ENCODE measurements around the gene S100A14.

Gene S100A14

GRCh38 chr1:153566414-153567371 is 49.4 kb downstream of the S100A14 start:
- Histone ChIP-seq H3K9ac (ENCODE audit: low read length) (peak overlapping the region; percentile 29; the same call in 1 of the 2 replicates), H4K20me1 (ENCODE audit: insufficient read depth, low read length) (no peaks in the 10 kb centered on the region), H2AFZ (ENCODE audit: low read depth, low read length) (peak overlapping the region; percentile 77), H3K9me3 (ENCODE audit: insufficient read depth, low read length) (no peaks in the 10 kb centered on the region), H3K4me1 (ENCODE audit: low read length) (peaks cover 37% of the 10 kb centered on the region), H3K36me3 (replicated peaks; ENCODE audit: low read depth, low read length) (no peaks in the 10 kb centered on the region), H3K79me2 (ENCODE audit: low read length) (no peaks in the 10 kb centered on the region), H3K27me3 (ENCODE audit: low read depth, low read length) (0 out of 2 replicates have a peak, but pooled peaks cover 5% of the 10 kb centered on the region), H3K4me3 (ENCODE audit: low read length) (no peak overlapping the region), H3K4me2 (ENCODE audit: low read length) (peak overlapping the region; percentile 39), H3K27ac (ENCODE audit: low read length) (peak overlapping the region; percentile 30)
- TF ChIP-seq, protein P1, sequence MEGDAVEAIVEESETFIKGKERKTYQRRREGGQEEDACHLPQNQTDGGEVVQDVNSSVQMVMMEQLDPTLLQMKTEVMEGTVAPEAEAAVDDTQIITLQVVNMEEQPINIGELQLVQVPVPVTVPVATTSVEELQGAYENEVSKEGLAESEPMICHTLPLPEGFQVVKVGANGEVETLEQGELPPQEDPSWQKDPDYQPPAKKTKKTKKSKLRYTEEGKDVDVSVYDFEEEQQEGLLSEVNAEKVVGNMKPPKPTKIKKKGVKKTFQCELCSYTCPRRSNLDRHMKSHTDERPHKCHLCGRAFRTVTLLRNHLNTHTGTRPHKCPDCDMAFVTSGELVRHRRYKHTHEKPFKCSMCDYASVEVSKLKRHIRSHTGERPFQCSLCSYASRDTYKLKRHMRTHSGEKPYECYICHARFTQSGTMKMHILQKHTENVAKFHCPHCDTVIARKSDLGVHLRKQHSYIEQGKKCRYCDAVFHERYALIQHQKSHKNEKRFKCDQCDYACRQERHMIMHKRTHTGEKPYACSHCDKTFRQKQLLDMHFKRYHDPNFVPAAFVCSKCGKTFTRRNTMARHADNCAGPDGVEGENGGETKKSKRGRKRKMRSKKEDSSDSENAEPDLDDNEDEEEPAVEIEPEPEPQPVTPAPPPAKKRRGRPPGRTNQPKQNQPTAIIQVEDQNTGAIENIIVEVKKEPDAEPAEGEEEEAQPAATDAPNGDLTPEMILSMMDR (IDR thresholded peaks at IDR 0.05; ENCODE audit: low read depth, low read length) = no peak
- no peak for TF ChIP-seq EZH2phosphoT487 (IDR thresholded peaks at IDR 0.05; ENCODE audit: low read depth)

DNA sequence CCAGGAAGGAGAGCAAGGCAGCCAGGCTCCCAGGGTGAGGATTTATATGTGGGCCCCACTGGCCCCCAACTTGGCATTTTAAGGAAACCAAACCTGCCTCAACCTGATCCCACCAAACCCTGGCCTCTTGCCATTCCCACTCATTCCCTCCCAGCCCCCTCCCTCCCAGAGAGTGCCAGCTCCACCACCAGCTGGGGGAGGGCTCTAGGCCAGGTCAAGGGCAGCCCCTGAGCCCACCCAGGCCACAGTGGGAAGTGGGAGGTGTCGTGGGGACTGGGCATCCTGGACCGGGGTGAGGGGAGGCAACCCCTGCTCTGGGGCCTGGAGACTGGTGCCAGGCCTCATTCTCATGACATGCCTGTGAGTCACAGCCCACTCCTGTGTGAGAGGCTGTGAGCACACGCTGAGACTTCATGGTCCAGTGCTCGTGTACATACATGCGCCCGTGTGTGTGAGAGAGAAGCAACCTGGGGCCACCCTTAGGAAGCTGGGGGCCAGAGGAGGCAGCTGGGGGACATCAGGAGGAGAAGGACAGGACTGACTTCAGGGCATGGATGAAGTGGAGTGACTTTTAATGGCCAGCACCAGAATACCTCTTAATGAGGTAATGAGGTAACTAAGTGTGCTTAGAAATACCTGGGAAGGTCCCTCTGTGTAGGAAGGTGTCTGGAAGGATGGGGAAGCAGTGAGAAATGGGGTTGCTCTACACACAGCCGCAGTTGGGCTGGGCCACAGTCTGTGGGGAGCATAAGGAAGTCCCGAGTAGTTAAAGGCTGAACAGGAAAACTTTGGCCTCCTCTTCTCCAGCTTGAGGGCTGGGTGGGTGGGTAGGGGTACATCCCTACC is 50.4 kb downstream of the S100A14 start, which contains the start of gene S100A2:
TSS of gene S100A2 (minus strand) at position 316 of the 846 bp plus-strand sequence. CDS start 1,967 bp downstream, outside the sequence.
- H3K9ac ChIP-seq (ENCODE audit: low read length) = peak within 1 kb of the TSS; percentile 44; the same call in 1 of the 2 replicates
- 0 out of 2 replicates have a peak, but pooled peaks cover 3% of the 10 kb centered on the region for H3K27me3 ChIP-seq (ENCODE audit: low read depth, low read length)
- peak within 1 kb of the TSS; percentile 39 for H3K4me2 ChIP-seq (ENCODE audit: low read length)
- H3K9me3 ChIP-seq (ENCODE audit: insufficient read depth, low read length) = no peaks in the 10 kb centered on the region
- TF ChIP-seq, protein P1 (IDR thresholded peaks at IDR 0.05; ENCODE audit: low read depth, low read length) = no peak
- no peaks in the 10 kb centered on the region for H4K20me1 ChIP-seq (ENCODE audit: insufficient read depth, low read length)
- peak within 1 kb of the TSS; percentile 88 for H2AFZ ChIP-seq (ENCODE audit: low read depth, low read length)
- H3K36me3 ChIP-seq (replicated peaks; ENCODE audit: low read depth, low read length) = no peaks in the 10 kb centered on the region
- no peak within 1 kb of the TSS for H3K4me3 ChIP-seq (ENCODE audit: low read length)
- no peaks in the 10 kb centered on the region for H3K79me2 ChIP-seq (ENCODE audit: low read length)
- H3K27ac ChIP-seq (ENCODE audit: low read length) = peak within 1 kb of the TSS; percentile 46
- H3K4me1 ChIP-seq (ENCODE audit: low read length) = peaks cover 37% of the 10 kb centered on the region
